ENCODE data around the gene WDR1.
A peak's percentile ranks its signal among the peaks of the same experiment; 100 is the strongest.

Gene WDR1

GRCh38 chr4:10109995-10110670, 6.5 kb downstream of the WDR1 start:
- Mint-ChIP-seq H3K4me3 (peak overlapping the region; percentile 83), H3K36me3 (peaks cover 100% of the 10 kb centered on the region)
- no peak for DNase-seq (ENCODE audit: low spot score in 2 of 2)

GRCh38 chr4:10108818-10109783, 7.5 kb downstream of the WDR1 start:
- ATAC-seq (peak; percentile 74), DNase-seq (ENCODE audit: low spot score in 2 of 2) (no peak)
- Mint-ChIP-seq H3K9me3 (no peaks in the 10 kb centered on the region), H3K36me3 (peaks cover 100% of the 10 kb centered on the region), H3K4me3 (peak overlapping the region; percentile 83), H3K4me1 (peaks cover 100% of the 10 kb centered on the region), H3K27ac (peak overlapping the region; percentile 96)

More at GRCh38 chr4:10109995-10110670, 6.5 kb downstream of the WDR1 start:
- peaks cover 99% of the 10 kb centered on the region for H3K4me1 Mint-ChIP-seq
- no peaks in the 10 kb centered on the region for H3K9me3 Mint-ChIP-seq
- H3K27ac Mint-ChIP-seq, result peak overlapping the region; percentile 96
- ATAC-seq, result no peak

- DNase-seq (ENCODE audit: low spot score in 2 of 2), result no peak
- Mint-ChIP-seq H3K36me3 (peaks cover 100% of the 10 kb centered on the region), H3K4me3 (peak overlapping the region; percentile 83), H3K4me1 (peaks cover 100% of the 10 kb centered on the region), H3K9me3 (no peaks in the 10 kb centered on the region), H3K27ac (peak overlapping the region; percentile 96)
- no peak for ATAC-seq
These were observed 8.2 kb downstream of the WDR1 start for GRCh38 chr4:10108391-10108790.

GRCh38 chr4:10107111-10108091, 9.2 kb downstream of the WDR1 start:
- Mint-ChIP-seq H3K36me3 (peaks cover 100% of the 10 kb centered on the region), H3K4me3 (peak overlapping the region; percentile 83), H3K9me3 (no peaks in the 10 kb centered on the region), H3K4me1 (peaks cover 100% of the 10 kb centered on the region), H3K27ac (peak overlapping the region; percentile 96)
- ATAC-seq (no peak), DNase-seq (ENCODE audit: low spot score in 2 of 2) (no peak)

GRCh38 chr4:10106421-10107039, 10.1 kb downstream of the WDR1 start:
- H3K27ac Mint-ChIP-seq, result peak overlapping the region; percentile 96
- DNase-seq (ENCODE audit: low spot score in 2 of 2) (peak; percentile 50 to 84), ATAC-seq (peak; percentile 97)
- peak overlapping the region; percentile 83 for H3K4me3 Mint-ChIP-seq
- peaks cover 100% of the 10 kb centered on the region for H3K4me1 Mint-ChIP-seq
- no peaks in the 10 kb centered on the region for H3K9me3 Mint-ChIP-seq
- peaks cover 100% of the 10 kb centered on the region for H3K36me3 Mint-ChIP-seq

- peaks cover 100% of the 10 kb centered on the region for H3K4me1 Mint-ChIP-seq
- DNase-seq (ENCODE audit: low spot score in 2 of 2) (no peak), ATAC-seq (no peak)
- H3K9me3 Mint-ChIP-seq, result no peaks in the 10 kb centered on the region
- H3K4me3 Mint-ChIP-seq, result peak overlapping the region; percentile 83
- H3K27ac Mint-ChIP-seq, result peak overlapping the region; percentile 96
- peaks cover 100% of the 10 kb centered on the region for H3K36me3 Mint-ChIP-seq
These were observed 10.7 kb downstream of the WDR1 start for GRCh38 chr4:10105920-10106319.

GRCh38 chr4:10105421-10105820, 11.2 kb downstream of the WDR1 start:
- DNase-seq (ENCODE audit: low spot score in 2 of 2) (no peak), ATAC-seq (no peak)
- H3K4me1 Mint-ChIP-seq, result peaks cover 100% of the 10 kb centered on the region
- peak overlapping the region; percentile 96 for H3K27ac Mint-ChIP-seq
- H3K4me3 Mint-ChIP-seq, result peak overlapping the region; percentile 83
- peaks cover 100% of the 10 kb centered on the region for H3K36me3 Mint-ChIP-seq
- no peaks in the 10 kb centered on the region for H3K9me3 Mint-ChIP-seq

GRCh38 chr4:10104991-10105276, 11.7 kb downstream of the WDR1 start:
- Mint-ChIP-seq H3K36me3 (peaks cover 100% of the 10 kb centered on the region), H3K9me3 (no peaks in the 10 kb centered on the region), H3K27ac (peak overlapping the region; percentile 96), H3K4me1 (peaks cover 100% of the 10 kb centered on the region), H3K4me3 (peak overlapping the region; percentile 83)
- DNase-seq (ENCODE audit: low spot score in 2 of 2) (no peak), ATAC-seq (no peak)

GRCh38 chr4:10104211-10104990, 12.2 kb downstream of the WDR1 start:
- H3K36me3 Mint-ChIP-seq, result peaks cover 100% of the 10 kb centered on the region
- peaks cover 100% of the 10 kb centered on the region for H3K4me1 Mint-ChIP-seq
- peak overlapping the region; percentile 96 for H3K27ac Mint-ChIP-seq
- no peaks in the 10 kb centered on the region for H3K9me3 Mint-ChIP-seq
- ATAC-seq, result no peak
- no peak for DNase-seq (ENCODE audit: low spot score in 2 of 2)
- peak overlapping the region; percentile 83 for H3K4me3 Mint-ChIP-seq

- peak overlapping the region; percentile 96 for H3K27ac Mint-ChIP-seq
- H3K36me3 Mint-ChIP-seq, result peaks cover 100% of the 10 kb centered on the region
These were observed 13.9 kb downstream of the WDR1 start for GRCh38 chr4:10102474-10103332.

GRCh38 chr4:10101671-10102473, 14.7 kb downstream of the WDR1 start:
- peaks cover 100% of the 10 kb centered on the region for H3K36me3 Mint-ChIP-seq

More at GRCh38 chr4:10102474-10103332, 13.9 kb downstream of the WDR1 start:
- peaks cover 100% of the 10 kb centered on the region for H3K4me1 Mint-ChIP-seq
- ATAC-seq (no peak), DNase-seq (ENCODE audit: low spot score in 2 of 2) (no peak)
- no peaks in the 10 kb centered on the region for H3K9me3 Mint-ChIP-seq
- peak overlapping the region; percentile 83 for H3K4me3 Mint-ChIP-seq

GRCh38 chr4:10100734-10101216, 15.8 kb downstream of the WDR1 start:
- Mint-ChIP-seq H3K9me3 (no peaks in the 10 kb centered on the region), H3K27ac (peak overlapping the region; percentile 96), H3K4me3 (peak overlapping the region; percentile 83), H3K4me1 (peaks cover 100% of the 10 kb centered on the region), H3K36me3 (peaks cover 100% of the 10 kb centered on the region)
- no peak for ATAC-seq
- no peak for DNase-seq (ENCODE audit: low spot score in 2 of 2)

More at GRCh38 chr4:10101671-10102473, 14.7 kb downstream of the WDR1 start:
- DNase-seq (ENCODE audit: low spot score in 2 of 2), result no peak
- Mint-ChIP-seq H3K9me3 (no peaks in the 10 kb centered on the region), H3K4me3 (peak overlapping the region; percentile 83), H3K27ac (peak overlapping the region; percentile 96), H3K4me1 (peaks cover 100% of the 10 kb centered on the region)
- no peak for ATAC-seq

Data from stimulated activated effector memory CD8-positive, alpha-beta T cell treated with anti-CD3 and anti-CD28 coated beads, Interleukin-12 subunit alpha, Interleukin-12 subunit beta, amount 100 ng/mL, for 72 hours (primary cell).